GM18519 (cell line): ENCODE results near the gene NDUFAF8.

Source experiments
- ATAC-seq: cut with Tn5 transposase; IDR thresholded peaks from one replicate; pipeline ENCODE4 v1.9.1; 2021; ENCODE audit warnings: mild to moderate bottlenecking, moderate library complexity; ENCODE audit not compliant: unreplicated experiment, low FRiP score

The NDUFAF8 gene

DNA sequence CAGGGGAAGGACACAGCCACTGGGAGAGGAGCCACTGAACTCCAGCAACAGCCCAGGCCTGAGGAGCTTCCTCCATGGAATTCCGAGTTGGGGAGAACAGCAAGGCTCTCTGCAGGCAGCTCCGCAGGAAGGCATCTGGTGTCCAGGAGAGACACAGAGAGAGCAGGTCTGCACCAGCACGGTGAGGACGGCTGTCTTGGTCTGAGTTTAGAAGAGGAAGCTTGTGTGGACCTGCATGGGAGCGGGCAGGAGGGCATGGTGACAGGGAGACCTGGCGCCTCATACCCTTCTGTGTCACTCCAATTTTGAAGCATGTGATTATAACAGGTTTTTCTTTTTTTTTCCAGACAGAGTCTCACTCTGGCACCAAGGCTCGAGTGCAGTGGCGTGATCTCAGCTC is 49.6 kb downstream of the NDUFAF8 start:
- no peak for ATAC-seq

DNA sequence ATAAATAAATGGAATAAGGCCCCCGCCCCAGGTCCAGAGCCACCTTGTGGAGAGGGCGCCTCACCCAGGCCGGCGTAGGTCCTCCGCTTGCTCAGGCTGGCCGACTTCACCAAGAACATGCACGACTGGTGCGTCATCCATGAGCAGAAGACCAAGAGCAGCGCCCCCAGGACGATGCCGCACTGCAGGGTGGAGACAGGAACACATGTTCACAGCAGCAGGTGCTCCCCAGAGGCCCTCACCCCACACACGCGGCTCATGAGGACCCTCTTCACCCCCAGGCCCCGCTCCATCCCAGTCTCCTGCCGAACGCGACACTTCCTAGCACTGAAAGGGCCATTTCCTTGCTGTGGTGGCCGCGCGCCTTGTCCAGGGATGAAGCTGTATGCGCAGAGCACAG is 50.5 kb downstream of the NDUFAF8 start:
- no peak for ATAC-seq

DNA sequence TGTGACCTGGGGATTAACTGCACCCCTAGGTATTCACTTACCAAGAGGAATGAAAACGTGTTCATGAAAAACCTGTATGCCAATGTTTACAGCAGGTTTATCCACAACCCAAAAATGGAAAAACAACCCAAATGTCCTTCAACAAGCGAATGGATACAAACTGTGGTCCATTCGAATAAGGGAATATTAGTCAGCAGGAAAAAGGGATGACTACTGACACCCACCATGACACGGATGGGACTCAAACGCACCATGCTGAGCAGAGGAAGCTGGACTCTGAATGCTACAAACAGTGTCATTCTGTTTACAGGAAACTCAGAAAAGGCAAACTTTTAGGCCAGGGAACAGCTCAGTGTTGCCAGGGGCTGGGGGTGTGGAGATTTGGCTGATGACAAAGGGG is 51.1 kb downstream of the NDUFAF8 start:
- no peak for ATAC-seq
